ENCODE data around the gene RANBP1. TPM values are rescaled to one million over a fixed set of nuclear protein-coding genes. Genes with fewer than 3 reads are reported as not detected.
A peak's percentile ranks its signal among the peaks of the same experiment; 100 is the strongest.

Gene RANBP1
- total and polyA plus RNA-seq, 9 of the 15 experiments (the other 6 are each of a cell fraction or from before 2014, with no cell fraction given): 162 to 2,891 (median 1,289) TPM

- TF ChIP-seq TRIM28 (IDR thresholded peaks at IDR 0.05): no peak
- TF ChIP-seq NCOA4 (IDR thresholded peaks at IDR 0.05; ENCODE audit: partially characterized antibody): no peak
- TF ChIP-seq TCFL5 (CRISPR knock-in tag; conservative IDR thresholded peaks at IDR 0.05): no peak
- no peak for TF ChIP-seq FOXJ3 (CRISPR knock-in tag; IDR thresholded peaks at IDR 0.05)
- TF ChIP-seq MNT (conservative IDR thresholded peaks at IDR 0.05): no peak
- TF ChIP-seq ZNF277 (CRISPR knock-in tag; IDR thresholded peaks at IDR 0.05; ENCODE audit: borderline replicate concordance): no peak
- no peak for TF ChIP-seq PTTG1 (tag; IDR thresholded peaks at IDR 0.05; ENCODE audit: low read depth)
- TF ChIP-seq TSHZ1 (CRISPR knock-in tag; IDR thresholded peaks at IDR 0.05): no peak
- no peak for TF ChIP-seq ZNF347 (CRISPR knock-in tag; IDR thresholded peaks at IDR 0.05; ENCODE audit: low read depth)
- TF ChIP-seq LCOR (CRISPR knock-in tag; IDR thresholded peaks at IDR 0.05): no peak
- no peak for TF ChIP-seq KDM4B (IDR thresholded peaks at IDR 0.05; ENCODE audit: borderline replicate concordance in 2 of 2, low read depth in 1 of 2)
- TF ChIP-seq MBD1 (CRISPR knock-in tag; IDR thresholded peaks at IDR 0.05): no peak
- no peak for TF ChIP-seq RFX7 (CRISPR knock-in tag; IDR thresholded peaks at IDR 0.05)
- no peak for TF ChIP-seq ZNF511 (CRISPR knock-in tag; IDR thresholded peaks at IDR 0.05)
- no peak for TF ChIP-seq ZC3H8 (IDR thresholded peaks at IDR 0.05)
- TF ChIP-seq ZFP30 (CRISPR knock-in tag; IDR thresholded peaks at IDR 0.05; ENCODE audit: borderline replicate concordance): no peak
- no peak for TF ChIP-seq TCF15 (CRISPR knock-in tag; IDR thresholded peaks at IDR 0.05)
- TF ChIP-seq ARHGAP35 (IDR thresholded peaks at IDR 0.05; ENCODE audit: partially characterized antibody): no peak
- peak; percentile 72; the same call in 1 of the 2 replicates for TF ChIP-seq GABPB2 (CRISPR knock-in tag; conservative IDR thresholded peaks at IDR 0.05)
Measured at GRCh38 chr22:20071524-20071972, 44.4 kb upstream of the RANBP1 start (continued).

Measured in K562 (cell line).